H1 (cell line): ENCODE measurements around the gene KLK8. TPM values are rescaled to one million over a fixed set of nuclear protein-coding genes. Genes with fewer than 3 reads are reported as not detected.

Experiments used
- CTCF ChIA-PET: fragments of 300-600 bp; sonication (Branson Sonifier 250); formaldehyde crosslinking; loops from one replicate; lab custom pipeline; 2021; ENCODE audit not compliant: partially characterized antibody; lab: Charles Lee
- POLR2A ChIA-PET: fragments of 300-600 bp; sonication (Branson Sonifier 250); formaldehyde crosslinking; loops from one replicate; lab custom pipeline; 2021; ENCODE audit warnings: inconsistent platforms; ENCODE audit not compliant: partially characterized antibody; lab: Charles Lee
- DNase-seq, 2 experiments: peaks; one replicate each; pipeline versions ENCODE4 v3.0.0 to v3.0.0-alpha.2; 2010 to 2022; ENCODE audit warnings: low spot score in 2 of 2, low read depth in 1 of 2, mixed read lengths in 1 of 2
- FAIRE-seq: peaks from 2 replicates; lab custom pipeline; 2011; peaks lifted over from hg19 to GRCh38; lab: Jason Lieb, UNC
- H2AFZ ChIP-seq: 2 replicates; pipeline ENCODE4 v1.8.1; 2012; ENCODE audit warnings: low read length, inconsistent platforms
- H2AK5ac ChIP-seq: 2 replicates; pipeline ENCODE4 v1.6.1; 2013; ENCODE audit warnings: low read depth, low read length
- H2BK120ac ChIP-seq: replicated peaks from 2 replicates; pipeline ENCODE3; 2013; ENCODE audit warnings: low read depth, low read length, inconsistent platforms
- H2BK12ac ChIP-seq: 2 replicates; pipeline ENCODE4 v1.6.1; 2013; ENCODE audit warnings: low read depth, low read length
- H2BK15ac ChIP-seq: 2 replicates; pipeline ENCODE4 v1.6.1; 2013; ENCODE audit warnings: low read length
- H2BK20ac ChIP-seq: 2 replicates; pipeline ENCODE4 v1.6.1; 2013; ENCODE audit warnings: low read length
- H2BK5ac ChIP-seq: 2 replicates; pipeline ENCODE4 v1.6.1; 2013; ENCODE audit warnings: low read depth, low read length
- H3K14ac ChIP-seq: 2 replicates; pipeline ENCODE4 v1.6.1; 2013; ENCODE audit warnings: inconsistent platforms; ENCODE audit not compliant: insufficient read length
- H3K18ac ChIP-seq: 2 replicates; pipeline ENCODE4 v1.6.1; 2013; ENCODE audit warnings: low read length; ENCODE audit errors: extremely low read depth
- H3K23ac ChIP-seq: 2 replicates; pipeline ENCODE4 v1.6.1; 2013; ENCODE audit warnings: inconsistent platforms; ENCODE audit not compliant: insufficient read length
- H3K23me2 ChIP-seq: 2 replicates; pipeline ENCODE4 v1.6.1; 2013; ENCODE audit warnings: low read depth, low read length
- H3K27ac ChIP-seq: 2 replicates; pipeline ENCODE4 v1.6.1; 2011; ENCODE audit warnings: low read depth, low read length, inconsistent platforms
- H3K27me3 ChIP-seq, 4 experiments: replicated peaks in 1 of 4; 1 replicate in 1 of 4; 2 replicates in 3 of 4; pipeline versions ENCODE4 v1.6.1 to v1.8.1; 2011 to 2013; ENCODE audit warnings: low read length in 3 of 4, mild to moderate bottlenecking in 3 of 4, inconsistent platforms in 2 of 4, mixed read lengths in 2 of 4, moderate library complexity in 1 of 4; ENCODE audit not compliant: control insufficient read depth in 3 of 4, insufficient read depth in 3 of 4; ENCODE audit errors: extremely low read depth in 1 of 4
- H3K36me3 ChIP-seq, 4 experiments: 2 replicates each; pipeline versions ENCODE4 v1.6.1 to v1.8.1; 2011 to 2013; ENCODE audit warnings: mild to moderate bottlenecking in 4 of 4, low read length in 3 of 4, moderate library complexity in 2 of 4, control low read depth in 1 of 4, inconsistent platforms in 1 of 4; ENCODE audit not compliant: insufficient read depth in 4 of 4, control insufficient read depth in 2 of 4
- H3K4ac ChIP-seq: replicated peaks from 2 replicates; pipeline ENCODE3; 2013; ENCODE audit warnings: low read length, low read depth, mixed read lengths, inconsistent platforms; ENCODE audit not compliant: insufficient read length
- H3K4me1 ChIP-seq, 4 experiments: replicated peaks in 1 of 4; 1 replicate in 1 of 4; 2 replicates in 3 of 4; pipeline versions ENCODE4 v1.6.1 to v1.8.1; 2011 to 2013; ENCODE audit warnings: low read length in 3 of 4, inconsistent platforms in 2 of 4, mixed read lengths in 1 of 4; ENCODE audit not compliant: insufficient read depth in 4 of 4, control insufficient read depth in 3 of 4
- H3K4me2 ChIP-seq, 2 experiments: 2 replicates each; pipeline versions ENCODE4 v1.6.1 to v1.8.1; 2011 to 2013; ENCODE audit warnings: low read depth in 2 of 2, low read length in 2 of 2, control low read depth in 1 of 2, inconsistent platforms in 1 of 2, mild to moderate bottlenecking in 1 of 2; ENCODE audit not compliant: insufficient read depth in 1 of 2
- H3K4me3 ChIP-seq, 4 experiments: fragments of 200-600, 300-600 bp in 1 of 4; sonication (generic), shearing (Covaris generic), sonication (Bioruptor Twin) in 1 of 4; 2 replicates each; pipeline versions ENCODE4 v1.5.1 to v1.8.1; 2011 to 2016; ENCODE audit warnings: low read length in 4 of 4, low read depth in 3 of 4, control low read depth in 2 of 4, inconsistent platforms in 2 of 4, mild to moderate bottlenecking in 2 of 4, mixed read lengths in 1 of 4, moderate library complexity in 1 of 4; ENCODE audit not compliant: insufficient read depth in 2 of 4; ENCODE audit errors: extremely low read depth in 1 of 4
- H3K56ac ChIP-seq: replicated peaks from 2 replicates; pipeline ENCODE3; 2013; ENCODE audit warnings: low read depth, mild to moderate bottlenecking, mixed read lengths, low read length, inconsistent platforms; ENCODE audit not compliant: insufficient read length
- H3K79me1 ChIP-seq: 2 replicates; pipeline ENCODE4 v1.6.1; 2013; ENCODE audit warnings: low read depth, low read length, control low read depth
- H3K79me2 ChIP-seq, 2 experiments: 2 replicates each; pipeline versions ENCODE4 v1.6.1 to v1.8.1; 2012 to 2013; ENCODE audit warnings: low read length in 2 of 2, mild to moderate bottlenecking in 2 of 2, inconsistent platforms in 1 of 2; ENCODE audit not compliant: insufficient read depth in 2 of 2, control insufficient read depth in 1 of 2
- H3K9ac ChIP-seq, 4 experiments: replicated peaks in 1 of 4; 1 replicate in 1 of 4; 2 replicates in 3 of 4; pipeline versions ENCODE4 v1.6.1 to v1.8.1; 2011 to 2013; ENCODE audit warnings: low read depth in 3 of 4, low read length in 3 of 4, control low read depth in 2 of 4, mild to moderate bottlenecking in 2 of 4, moderate library complexity in 2 of 4, inconsistent platforms in 1 of 4; ENCODE audit errors: extremely low read depth in 1 of 4
- H3K9me3 ChIP-seq, 2 experiments: 2 replicates each; pipeline versions ENCODE4 v1.6.1 to v1.8.1; 2012 to 2013; ENCODE audit warnings: mild to moderate bottlenecking in 2 of 2, moderate library complexity in 2 of 2, control low read depth in 1 of 2, inconsistent platforms in 1 of 2, low read depth in 1 of 2, low read length in 1 of 2, mixed read lengths in 1 of 2; ENCODE audit not compliant: insufficient read depth in 2 of 2
- H4K20me1 ChIP-seq, 2 experiments: replicated peaks in 1 of 2; 2 replicates each; pipeline versions ENCODE3 to v1.8.1; 2011 to 2013; ENCODE audit warnings: inconsistent platforms in 2 of 2, low read length in 2 of 2, mild to moderate bottlenecking in 1 of 2; ENCODE audit not compliant: insufficient read depth in 2 of 2, control insufficient read depth in 1 of 2
- H4K5ac ChIP-seq: 2 replicates; pipeline ENCODE4 v1.6.1; 2013; ENCODE audit warnings: low read length, low read depth, mixed read lengths, inconsistent platforms; ENCODE audit not compliant: insufficient read length
- H4K8ac ChIP-seq: 2 replicates; pipeline ENCODE4 v1.8.0; 2013; ENCODE audit warnings: mild to moderate bottlenecking, moderate library complexity, low read length, inconsistent platforms; ENCODE audit not compliant: insufficient read depth; ENCODE audit errors: extremely low read depth
- H4K91ac ChIP-seq: replicated peaks from 2 replicates; pipeline ENCODE3; 2013; ENCODE audit warnings: low read length, mixed read lengths, inconsistent platforms; ENCODE audit not compliant: insufficient read length
- CBX5 ChIP-seq: fragments of 300-800, 300-1000 bp; sonication (generic); IDR thresholded peaks from 2 replicates; pipeline ENCODE4 v1.7.1; 2016; ENCODE audit warnings: antibody characterized with exemption, low read length, low read depth
- CHD1 ChIP-seq: IDR thresholded peaks from 2 replicates; pipeline ENCODE4 v1.6.1; 2012; ENCODE audit warnings: low read depth, low read length, improper control_type of control experiment
- CHD2 ChIP-seq: IDR thresholded peaks from 2 replicates; pipeline ENCODE4 v1.6.1; 2012; ENCODE audit warnings: low read length, improper control_type of control experiment
- EGR1 ChIP-seq: IDR thresholded peaks from 2 replicates; pipeline ENCODE4 v1.6.1; 2011; ENCODE audit warnings: low read depth, low read length, borderline replicate concordance
- EP300 ChIP-seq, 2 experiments: IDR thresholded peaks; 1 replicate in 1 of 2; 2 replicates in 1 of 2; pipeline ENCODE4 v1.6.1; 2011 to 2012; ENCODE audit warnings: low read depth in 2 of 2, low read length in 2 of 2, mild to moderate bottlenecking in 2 of 2, borderline replicate concordance in 1 of 2, inconsistent platforms in 1 of 2, moderate library complexity in 1 of 2
- JUND ChIP-seq: IDR thresholded peaks from 2 replicates; pipeline ENCODE4 v1.6.1; 2011; ENCODE audit warnings: mild to moderate bottlenecking, improper control_type of control experiment, low read length
- NANOG ChIP-seq: IDR thresholded peaks from 2 replicates; pipeline ENCODE4 v1.6.1; 2011; ENCODE audit warnings: low read length, low read depth, mild to moderate bottlenecking, inconsistent platforms; ENCODE audit not compliant: insufficient read depth, poor library complexity, severe bottlenecking
- POLR2A ChIP-seq, 2 experiments: IDR thresholded peaks; 1 replicate in 1 of 2; 2 replicates in 1 of 2; pipeline ENCODE4 v1.6.1; 2011; ENCODE audit warnings: low read depth in 2 of 2, low read length in 2 of 2, mild to moderate bottlenecking in 2 of 2; ENCODE audit errors: control extremely low read depth in 1 of 2
- RXRA ChIP-seq: IDR thresholded peaks from 2 replicates; pipeline ENCODE4 v1.6.1; 2011; ENCODE audit warnings: low read depth, mild to moderate bottlenecking, low read length, moderate library complexity; ENCODE audit not compliant: insufficient read depth
- SAP30 ChIP-seq: fragments of 300-600 bp; sonication (generic); IDR thresholded peaks from 2 replicates; pipeline ENCODE4 v1.7.1; 2012; ENCODE audit warnings: low read length, moderate library complexity, mild to moderate bottlenecking, inconsistent platforms; ENCODE audit not compliant: insufficient read depth, insufficient replicate concordance
- SIX5 ChIP-seq: IDR thresholded peaks from 2 replicates; pipeline ENCODE4 v1.6.1; 2011; ENCODE audit warnings: mild to moderate bottlenecking, low read depth, low read length
- SP2 ChIP-seq: IDR thresholded peaks from 2 replicates; pipeline ENCODE4 v1.6.1; 2012; ENCODE audit warnings: mild to moderate bottlenecking, low read length, inconsistent platforms
- SP4 ChIP-seq: IDR thresholded peaks from 2 replicates; pipeline ENCODE4 v1.6.1; 2012; ENCODE audit warnings: low read length, inconsistent platforms
- TAF7 ChIP-seq: optimal IDR thresholded peaks from 2 replicates; pipeline ENCODE3; 2011; ENCODE audit warnings: low read depth, mild to moderate bottlenecking, inconsistent platforms, low read length, moderate library complexity, borderline replicate concordance
- TBP ChIP-seq: IDR thresholded peaks from 2 replicates; pipeline ENCODE4 v1.6.1; 2011; ENCODE audit warnings: low read depth, low read length, improper control_type of control experiment
- WGBS, 2 experiments: shearing (Covaris generic) in 1 of 2; methylation state at CpG; one replicate each; pipeline versions ENCODE4 v1.1.6 to v1.1.7; 2013 to 2015; ENCODE audit warnings: low lambda C conversion rate in 2 of 2, mixed read lengths in 2 of 2, inconsistent platforms in 1 of 2, low coverage in 1 of 2, missing lambda C conversion rate in 1 of 2; ENCODE audit not compliant: insufficient replicate concordance in 2 of 2, insufficient coverage in 1 of 2, insufficient read length in 1 of 2; ENCODE audit errors: extremely low coverage in 1 of 2, missing lambda C conversion rate in 1 of 2; 5-methylcytosine and 5-hydroxymethylcytosine counted together
- polyA plus RNA-seq, 7 experiments: library from polyadenylated mRNA; depleted of rRNA in 3 of 7; stranded (reverse) in 5 of 7; unstranded in 2 of 7; fragments of >200 nt in 5 of 7; fragments of 200-250 nt in 2 of 7; gene quantifications; 1 replicate in 5 of 7; 2 replicates in 1 of 7; 4 replicates in 1 of 7; pipeline versions ENCODE4 v1.2.1 to v1.2.3, GENCODE V29; 2011 to 2013; ENCODE audit warnings: missing spikeins in 2 of 7, mixed read lengths in 2 of 7
- total RNA-seq: library from RNA; stranded (reverse); fragmentation: NEBNext Ultra II Directional; extraction: Animal tissue kit (Norgen Biotek cat#: 25700); gene quantifications from 2 replicates; pipeline ENCODE4 v1.2.1, GENCODE V29; 2021

KLK8 gene
- total and polyA plus RNA-seq, 2 of the 8 experiments (the other 6 are each of a cell fraction or from before 2014, with no cell fraction given) = 2.9 to 3.6 TPM

- no peaks in the 10 kb centered on the region for H3K79me2 ChIP-seq
- H3K56ac ChIP-seq = no peak within 1 kb of the TSS
- H2BK120ac ChIP-seq = no peak within 1 kb of the TSS
- H3K23ac ChIP-seq = no peak within 1 kb of the TSS
- no peaks in the 10 kb centered on the region for H3K9me3 ChIP-seq
- no peak within 1 kb of the TSS for H3K14ac ChIP-seq
- H2BK5ac ChIP-seq = no peak within 1 kb of the TSS; the same call in 1 of the 2 replicates
- no peaks in the 10 kb centered on the region for H3K27me3 ChIP-seq
- no peak for DNase-seq
- 0 out of 2 replicates have a peak within 1 kb of the TSS, but pooled peaks have one; percentile 81 for H2BK15ac ChIP-seq
- H3K4me1 ChIP-seq = peaks cover 0 to 19% (median 6%) of the 10 kb centered on the region in 4 experiments; a peak in 5 of 7 replicates
- H3K9ac ChIP-seq = no peak within 1 kb of the TSS; a peak in 1 of 7 replicates
- no peaks in the 10 kb centered on the region for H3K79me1 ChIP-seq
- peak within 1 kb of the TSS; percentile 59 for H4K8ac ChIP-seq
- FAIRE-seq = no peak
- H4K5ac ChIP-seq = no peak within 1 kb of the TSS
- H4K20me1 ChIP-seq = no peaks in the 10 kb centered on the region
- H2BK20ac ChIP-seq = peak within 1 kb of the TSS; percentile 43; the same call in 1 of the 2 replicates
- CTCF ChIA-PET = interaction anchor here (1.5 kb wide), 1 partner anchor 48 kb away, joined by 6 read pairs; no protein-coding TSS in a partner anchor
- peak within 1 kb of the TSS; percentile 72 for H3K4ac ChIP-seq
- H2BK12ac ChIP-seq = peak within 1 kb of the TSS; percentile 68; the same call in 1 of the 2 replicates
- peak within 1 kb of the TSS; percentile 71 for H3K18ac ChIP-seq
- H3K4me3 ChIP-seq = no peak within 1 kb of the TSS
- WGBS, 2 experiments = 82% methylated on average over 18 of the region's 19 CpGs; no CpG with 5 or more reads in 1 of the 2 experiments
- H2AK5ac ChIP-seq = no peak within 1 kb of the TSS
- H3K27ac ChIP-seq = no peak within 1 kb of the TSS
- H3K23me2 ChIP-seq = peaks cover 3% of the 10 kb centered on the region; the same call in 1 of the 2 replicates
- no peak within 1 kb of the TSS for H3K4me2 ChIP-seq
- peak within 1 kb of the TSS; percentile 58 for H2AFZ ChIP-seq
- H3K36me3 ChIP-seq = no peaks in the 10 kb centered on the region
- POLR2A ChIA-PET = interaction anchor here (0.7 to 1.0 kb wide), 3 partner anchors 19 to 164 kb away, joined by 3 to 4 read pairs (median 3); no protein-coding TSS in a partner anchor
- peak within 1 kb of the TSS; percentile 84 for H4K91ac ChIP-seq
- TF ChIP-seq POLR2A (IDR thresholded peaks at IDR 0.05; ENCODE audit: control extremely low read depth in 1 of 2, low read depth in 2 of 2, low read length in 2 of 2) = no peak
- TF ChIP-seq EP300 (IDR thresholded peaks at IDR 0.05; ENCODE audit: borderline replicate concordance in 1 of 2, low read depth in 2 of 2, low read length in 2 of 2) = no peak
- no peak for TF ChIP-seq CHD1
- no peak for TF ChIP-seq NANOG
- no peak for TF ChIP-seq SP4
- TF ChIP-seq SAP30 = no peak
- no peak for TF ChIP-seq CBX5
- no peak for TF ChIP-seq TBP
- TF ChIP-seq TAF7 = no peak
- TF ChIP-seq JUND = no peak
- no peak for TF ChIP-seq CHD2
- no peak for TF ChIP-seq SP2
- TF ChIP-seq EGR1 = no peak
- TF ChIP-seq RXRA = no peak
- no peak for TF ChIP-seq SIX5
Measured at GRCh38 chr19:50969413-50969760, 32.0 kb downstream of the KLK8 start, which contains the start of gene KLK6. KLK6 (minus strand) TSS chr19:50969591; CDS start chr19:50968104, 1,487 bp downstream.
